HG02943 (cell line): ENCODE data around the gene FBXO36.
A peak's percentile ranks its signal among the peaks of the same experiment; 100 is the strongest.
"Not testable (repeated sequence)": the region's sequence is repeated elsewhere in the genome, so short reads cannot be mapped to it uniquely, and the experiment has no call there.

Experiments used
- ATAC-seq: cut with Tn5 transposase; IDR thresholded peaks from one replicate; pipeline ENCODE4 v1.9.1; 2021; ENCODE audit warnings: mild to moderate bottlenecking, low read depth, moderate library complexity; ENCODE audit not compliant: unreplicated experiment

The FBXO36 gene

DNA sequence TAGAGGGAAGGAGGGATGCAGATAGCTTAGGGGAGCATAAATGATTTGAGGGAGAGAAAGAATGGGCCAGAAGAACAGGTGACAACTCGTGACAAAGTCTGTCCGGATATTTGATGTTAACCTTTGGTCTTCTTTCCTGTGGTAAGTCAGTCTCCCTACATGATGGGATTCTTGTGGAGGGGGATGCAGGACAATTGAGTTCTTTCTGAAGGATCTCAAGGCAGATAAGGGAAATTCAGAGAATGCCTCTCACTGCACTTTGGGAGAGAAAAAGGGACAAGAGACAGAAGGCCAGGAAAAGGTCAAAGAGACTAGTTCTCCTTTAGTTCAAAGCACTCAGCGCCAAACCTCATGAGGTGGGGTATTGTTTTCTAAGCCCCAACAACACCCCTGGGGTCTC lies 34.2 kb downstream of the FBXO36 start:
- no peak for ATAC-seq

DNA sequence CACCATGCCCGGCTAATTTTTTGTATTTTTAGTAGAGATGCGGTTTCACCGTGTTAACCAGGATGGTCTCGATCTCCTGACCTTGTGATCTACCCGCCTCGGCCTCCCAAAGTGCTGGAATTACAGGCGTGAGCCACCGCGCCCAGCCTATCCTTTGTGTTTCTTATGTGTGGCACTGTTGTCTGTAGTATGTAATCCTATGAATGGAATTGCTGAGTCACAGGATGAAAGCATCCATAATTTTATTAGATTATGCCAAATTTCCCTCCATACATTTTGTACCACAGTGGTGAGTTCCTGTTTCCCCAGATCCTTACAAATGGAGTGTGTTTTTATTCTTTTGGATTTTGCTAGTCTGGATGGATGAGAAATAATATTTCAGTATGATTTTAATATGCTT lies 41.3 kb downstream of the FBXO36 start:
- ATAC-seq: not testable (repeated sequence)

GRCh38 chr2:229969921-229970320 lies 47.6 kb downstream of the FBXO36 start:
- ATAC-seq: no peak

GRCh38 chr2:229970406-229970805 lies 48.1 kb downstream of the FBXO36 start:
- ATAC-seq: no peak

DNA sequence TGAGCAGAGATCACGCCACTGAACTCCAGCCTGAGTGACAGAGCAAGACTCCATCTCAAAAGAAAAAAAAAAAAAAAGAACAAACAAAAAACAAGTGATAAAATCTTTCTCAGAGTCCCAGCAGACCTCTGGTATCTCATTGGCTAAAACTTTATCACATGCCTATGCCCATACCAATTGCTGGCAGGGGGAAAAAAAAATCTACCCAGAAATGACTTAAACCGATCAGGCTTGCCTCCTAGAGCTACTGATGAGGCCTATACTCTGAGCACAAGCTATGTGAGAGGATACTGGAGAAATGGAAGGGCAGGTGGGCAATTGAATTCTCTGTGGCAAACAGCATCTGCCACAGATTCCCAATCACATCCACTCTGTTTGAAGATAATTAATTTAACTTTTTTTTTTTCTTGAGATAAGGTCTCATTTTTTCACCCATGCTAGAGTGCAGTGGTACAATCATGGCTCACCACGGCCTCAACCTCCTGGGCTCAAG lies 49.0 kb downstream of the FBXO36 start:
- ATAC-seq: no peak

DNA sequence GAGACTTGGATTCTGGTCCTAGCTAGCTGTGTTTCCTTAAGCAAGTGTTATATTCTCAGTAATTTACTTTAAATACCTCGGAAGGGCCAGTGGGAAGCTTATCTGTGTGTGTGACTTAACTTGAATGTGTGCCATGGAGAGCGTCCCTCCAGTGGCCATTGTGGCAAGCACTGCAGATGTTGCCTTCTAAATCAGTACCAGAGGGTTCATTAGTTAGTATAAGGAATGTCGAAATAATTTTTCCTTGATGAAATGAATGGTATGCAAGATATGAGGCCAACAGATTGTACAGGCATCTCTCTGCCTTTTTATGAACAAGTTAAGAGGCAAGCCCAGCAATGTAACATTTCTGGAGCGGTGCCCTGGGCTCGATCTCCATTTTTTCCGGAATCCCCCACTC lies 52.0 kb downstream of the FBXO36 start:
- ATAC-seq: no peak

DNA sequence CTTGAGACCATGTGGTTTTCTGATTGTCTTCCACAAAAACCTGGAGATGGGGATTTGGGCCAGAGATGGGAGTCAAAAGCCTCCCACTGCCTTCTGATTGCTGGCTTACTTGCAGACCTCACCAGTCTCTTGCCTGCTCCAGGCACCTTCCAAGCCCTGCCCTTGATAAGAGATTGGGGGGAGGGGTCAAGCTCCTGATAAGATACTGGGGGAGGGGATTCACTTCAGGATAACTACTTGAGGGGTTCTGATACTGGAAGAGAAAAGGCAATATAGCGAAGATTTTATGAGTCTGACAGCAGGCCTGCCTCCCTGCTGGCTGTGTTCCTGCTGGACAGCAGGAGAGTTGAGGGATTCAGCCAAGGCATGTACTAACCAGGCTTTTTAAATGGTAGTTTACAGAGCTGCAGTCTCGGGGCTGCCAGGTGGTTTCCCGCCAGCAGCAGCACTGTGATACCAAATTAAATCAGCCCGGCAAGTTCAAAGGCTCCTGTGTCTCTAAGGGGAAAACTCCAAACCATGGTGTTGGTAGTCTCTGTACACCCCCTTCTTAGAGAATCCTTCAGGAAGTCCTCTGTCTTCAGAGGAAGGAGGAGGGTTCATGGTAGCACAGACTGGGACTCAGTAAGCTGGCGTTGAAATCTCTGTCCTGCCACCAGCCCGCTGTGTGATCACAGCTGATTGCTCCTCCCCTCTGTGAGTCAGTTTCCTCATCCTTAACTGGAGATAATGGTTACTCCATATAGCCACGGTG lies 58.3 kb downstream of the FBXO36 start:
- no peak for ATAC-seq

- no peak for ATAC-seq
Observed at GRCh38 chr2:229993236-229993635, 70.9 kb downstream of the FBXO36 start.

DNA sequence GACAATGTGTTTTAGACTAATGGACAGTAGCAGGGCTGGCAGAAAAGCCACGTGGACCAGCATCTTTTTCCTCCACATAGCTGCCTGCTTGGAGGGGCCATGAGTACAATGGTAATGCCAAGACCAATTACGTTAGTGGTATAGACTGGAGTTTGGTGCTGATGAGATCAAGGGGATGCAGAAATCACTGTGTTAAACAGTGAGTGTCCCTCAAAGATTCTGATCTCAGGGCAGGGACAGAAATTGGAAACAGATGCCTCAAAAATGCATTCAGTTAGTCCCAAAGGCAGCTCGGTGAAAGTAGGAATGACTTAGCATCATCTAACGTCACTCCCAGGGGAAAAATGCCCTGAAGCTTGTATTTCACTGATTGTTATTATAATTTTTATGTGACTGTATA lies 74.0 kb downstream of the FBXO36 start:
- no peak for ATAC-seq

GRCh38 chr2:229997565-229997964 lies 75.3 kb downstream of the FBXO36 start:
- ATAC-seq: no peak

- ATAC-seq: peak; percentile 62
Observed at GRCh38 chr2:230000118-230000841, 78.0 kb downstream of the FBXO36 start.

DNA sequence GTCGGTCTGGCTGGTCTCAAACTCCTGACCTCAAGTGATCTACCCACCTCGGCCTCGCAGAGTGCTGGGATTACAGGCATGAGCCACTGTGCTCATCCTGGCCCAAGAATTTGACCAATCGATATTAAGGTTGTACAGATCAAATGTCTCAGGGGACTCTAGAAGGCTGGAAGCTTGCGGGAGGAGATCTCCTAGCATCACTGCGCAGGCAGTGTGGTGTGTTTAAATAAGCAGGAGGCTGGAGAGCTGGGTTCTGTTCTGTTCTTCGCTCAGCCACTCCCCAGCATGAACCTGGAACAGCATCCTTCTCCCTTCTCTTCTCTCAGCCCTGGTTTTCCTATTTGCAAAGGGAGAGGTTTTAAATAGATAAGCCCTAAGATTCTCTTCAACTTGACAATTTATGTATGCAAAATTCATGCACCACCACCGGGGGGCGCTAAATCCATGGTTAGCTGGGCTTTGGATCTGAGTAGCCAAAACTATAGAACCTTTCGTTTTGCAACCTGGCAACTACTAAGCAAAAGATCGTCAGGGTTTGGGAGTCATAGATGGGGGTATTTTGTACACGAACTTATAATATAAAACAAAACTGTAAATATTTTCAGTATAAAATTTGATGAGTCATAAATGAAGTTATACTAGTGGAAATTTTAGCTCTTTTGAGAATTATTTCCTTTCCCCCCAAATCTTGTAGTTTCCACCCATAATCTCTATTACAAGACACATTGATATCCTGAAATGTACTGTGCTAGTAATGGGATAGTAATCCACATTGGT lies 85.8 kb downstream of the FBXO36 start:
- no peak for ATAC-seq

GRCh38 chr2:230008708-230009066 lies 86.4 kb downstream of the FBXO36 start:
- no peak for ATAC-seq

DNA sequence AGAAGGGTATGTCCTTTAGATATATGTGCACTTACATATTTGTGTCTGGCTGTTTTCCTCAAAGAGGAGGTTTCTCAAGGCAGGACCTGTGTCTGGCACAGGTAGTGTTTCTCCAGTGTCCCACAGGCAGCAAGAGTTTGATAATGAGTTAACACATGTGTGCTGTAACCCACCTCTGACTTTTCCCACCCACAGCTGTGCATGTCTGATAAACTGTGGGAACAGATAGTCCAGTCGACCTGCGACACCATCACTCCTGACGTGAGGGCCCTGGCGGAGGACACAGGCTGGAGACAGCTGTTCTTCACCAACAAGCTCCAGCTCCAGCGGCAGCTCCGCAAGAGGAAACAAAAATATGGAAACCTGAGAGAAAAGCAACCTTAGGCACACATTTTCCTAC lies 88.2 kb downstream of the FBXO36 start:
- ATAC-seq: no peak

DNA sequence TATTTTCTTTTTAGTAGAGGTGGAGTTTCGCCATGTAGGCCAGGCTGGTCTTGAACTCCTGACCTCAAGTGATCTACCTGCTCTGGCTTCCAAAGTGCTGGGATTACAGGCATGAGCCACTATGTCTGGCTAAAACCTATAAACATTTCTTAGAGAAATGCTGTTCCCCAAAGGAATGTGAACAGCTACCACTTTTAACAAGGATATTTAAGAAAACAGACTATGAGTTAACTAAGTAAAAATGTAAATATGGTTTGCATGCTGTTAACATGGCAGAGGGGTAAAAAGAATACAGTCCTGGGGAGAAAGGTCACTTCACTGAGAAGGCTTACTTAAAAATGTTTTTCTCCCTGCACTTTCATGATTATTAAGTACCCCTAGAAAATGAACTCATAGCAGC lies 89.3 kb downstream of the FBXO36 start:
- ATAC-seq: no peak

DNA sequence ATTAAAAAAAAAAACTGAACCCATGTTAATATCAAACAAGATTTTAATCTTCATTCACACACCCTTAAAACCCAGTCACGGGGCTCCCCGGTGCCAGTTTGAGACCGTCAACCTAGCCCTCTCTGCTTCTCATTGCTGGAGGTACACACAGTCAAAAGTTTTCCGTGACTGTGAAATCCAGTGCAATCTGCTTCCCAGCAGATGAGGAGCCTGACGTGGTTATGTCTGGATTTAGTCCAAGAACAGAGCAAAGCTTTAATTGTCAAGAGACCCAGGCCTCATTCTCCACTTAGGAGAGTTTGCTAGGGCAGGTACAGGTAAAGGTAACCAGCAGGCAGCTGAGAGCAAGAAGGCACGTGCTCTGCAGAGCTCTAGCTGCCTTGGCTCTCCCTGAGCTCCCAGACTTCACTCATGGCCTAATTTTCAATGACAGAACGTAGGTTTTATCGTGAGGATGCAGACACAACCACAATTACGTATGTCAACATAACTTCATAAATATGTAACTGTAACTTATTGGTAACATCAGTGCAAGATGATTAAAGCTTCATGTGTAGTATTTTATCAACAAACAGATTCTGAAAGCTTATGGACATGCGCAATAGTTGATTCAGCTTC lies 90.1 kb downstream of the FBXO36 start:
- ATAC-seq: no peak

DNA sequence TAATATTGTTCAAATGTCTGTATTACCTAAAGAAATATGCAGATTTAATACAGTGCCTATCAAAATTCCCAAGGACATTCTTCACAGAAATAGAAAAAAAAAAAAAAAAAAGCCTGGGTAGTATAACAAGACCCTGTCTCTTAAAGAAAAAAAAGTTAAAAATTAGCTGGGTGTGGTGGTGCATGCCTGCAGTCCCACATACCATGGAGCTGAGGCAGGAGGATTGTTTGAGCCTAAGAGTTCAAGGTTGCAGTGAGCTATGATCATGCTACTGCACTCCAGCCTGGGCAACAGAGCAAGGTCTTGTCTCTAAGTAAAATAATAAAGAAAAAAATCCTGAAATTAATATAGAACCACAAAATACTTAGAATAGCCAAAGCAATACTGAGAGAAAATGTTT lies 94.5 kb downstream of the FBXO36 start:
- ATAC-seq: no peak

- ATAC-seq: no peak
Observed at GRCh38 chr2:230018153-230018552, 95.8 kb downstream of the FBXO36 start.

DNA sequence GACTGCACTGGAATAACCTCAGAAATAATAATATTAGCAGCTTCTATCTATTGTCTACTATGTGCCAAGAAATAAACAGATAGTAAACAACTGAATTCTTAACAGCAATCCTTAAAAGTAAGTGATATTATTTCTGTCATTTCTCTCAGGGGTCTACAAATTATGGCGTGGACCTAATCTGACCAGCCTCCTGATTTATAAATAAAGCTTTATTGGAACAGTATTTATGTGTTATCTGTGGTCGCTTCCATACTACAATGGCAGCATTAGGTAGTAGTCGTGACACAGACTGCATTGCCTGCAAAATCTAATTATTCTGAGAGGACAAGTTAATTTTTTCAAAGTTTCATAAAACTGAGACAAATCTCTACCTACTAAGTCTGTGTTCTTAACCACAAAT lies 97.4 kb downstream of the FBXO36 start:
- no peak for ATAC-seq

DNA sequence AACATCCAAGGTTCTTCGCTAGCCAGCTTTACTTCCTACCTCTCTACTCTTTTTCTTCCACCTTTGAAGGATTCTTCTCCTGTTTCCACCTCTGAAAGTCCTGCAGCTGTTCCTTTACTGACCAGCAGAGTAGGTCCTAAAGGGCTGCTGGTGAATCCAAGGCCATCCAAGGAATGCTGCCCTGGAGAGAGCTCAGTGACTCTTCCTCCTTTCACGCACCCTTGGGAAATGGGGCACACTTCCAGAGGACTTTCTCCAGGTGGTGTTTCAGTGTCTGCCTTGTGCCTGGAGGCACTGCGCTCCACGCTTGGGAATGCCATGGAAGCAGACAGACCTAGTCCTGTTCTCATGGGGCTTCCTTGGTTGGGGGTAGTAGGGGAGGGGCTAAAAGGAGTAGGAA lies 101.0 kb downstream of the FBXO36 start:
- ATAC-seq: no peak

DNA sequence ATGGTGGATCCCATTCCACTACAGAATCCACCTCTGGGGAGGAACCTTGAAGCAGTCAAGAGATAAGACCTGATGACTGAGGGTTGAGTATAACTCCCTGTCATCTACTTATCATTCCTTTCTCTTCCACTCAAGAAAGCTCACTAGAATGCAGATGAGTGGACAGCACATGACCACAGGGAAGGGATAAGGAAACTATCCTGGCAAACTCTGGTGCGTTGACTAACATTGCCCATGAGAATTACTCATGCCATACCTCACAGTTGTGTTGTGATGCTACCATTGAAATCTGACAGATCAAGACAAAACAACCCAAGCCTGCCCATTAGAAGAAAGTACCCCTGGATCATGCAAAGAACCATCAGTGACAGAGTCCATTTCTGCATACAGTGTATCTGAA lies 119.9 kb downstream of the FBXO36 start:
- no peak for ATAC-seq
